Stimulated activated CD4-positive, alpha-beta T cell treated with anti-CD3 and anti-CD28 coated beads, TNF-alpha, amount 100 ng/mL, for 4 hours (primary cell): ENCODE results near the gene METTL14.

ENCODE experiments used
- DNase-seq, 3 experiments: peaks; one replicate each; pipeline ENCODE4 v3.0.0-alpha.2; 2020; ENCODE audit warnings: low read depth in 3 of 3

METTL14 gene

DNA sequence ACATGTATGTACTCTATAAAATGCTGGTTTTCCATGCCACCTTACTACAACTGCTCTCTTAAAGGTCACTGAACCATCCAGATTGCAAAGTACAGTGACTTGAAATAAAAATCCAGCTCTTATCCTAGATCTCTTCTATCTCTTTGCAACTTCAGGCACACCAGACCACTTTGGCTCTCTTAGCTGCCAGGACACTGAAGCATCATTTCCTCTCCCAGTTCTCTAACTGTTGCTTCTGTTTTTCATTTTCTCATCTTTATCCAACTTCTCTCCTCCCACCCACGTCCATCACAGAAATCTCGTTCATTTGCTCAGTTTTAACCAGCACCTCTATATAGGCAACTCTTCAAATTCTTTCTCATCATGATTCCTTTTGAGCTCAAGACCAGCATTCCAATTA lies 74.3 kb downstream of the METTL14 start:
- no peak for DNase-seq

DNA sequence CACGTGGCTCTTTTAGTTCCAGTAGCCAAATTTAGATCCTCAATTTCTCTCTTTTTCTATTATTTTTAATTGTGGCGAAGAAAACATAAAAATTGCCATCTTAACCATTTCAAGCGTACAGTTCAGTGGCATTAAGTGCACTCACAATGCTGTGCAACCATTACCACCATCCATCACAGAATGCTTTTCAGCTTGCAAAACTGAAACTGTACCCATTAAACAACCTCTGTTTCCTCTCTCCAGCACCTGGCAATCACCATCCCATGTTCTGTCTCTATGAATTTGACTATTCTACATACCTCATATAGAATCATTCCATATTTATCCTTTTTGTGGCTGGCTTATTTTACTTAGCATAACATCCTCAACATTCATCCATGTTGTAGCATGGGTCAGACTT lies 74.9 kb downstream of the METTL14 start:
- DNase-seq = no peak

DNA sequence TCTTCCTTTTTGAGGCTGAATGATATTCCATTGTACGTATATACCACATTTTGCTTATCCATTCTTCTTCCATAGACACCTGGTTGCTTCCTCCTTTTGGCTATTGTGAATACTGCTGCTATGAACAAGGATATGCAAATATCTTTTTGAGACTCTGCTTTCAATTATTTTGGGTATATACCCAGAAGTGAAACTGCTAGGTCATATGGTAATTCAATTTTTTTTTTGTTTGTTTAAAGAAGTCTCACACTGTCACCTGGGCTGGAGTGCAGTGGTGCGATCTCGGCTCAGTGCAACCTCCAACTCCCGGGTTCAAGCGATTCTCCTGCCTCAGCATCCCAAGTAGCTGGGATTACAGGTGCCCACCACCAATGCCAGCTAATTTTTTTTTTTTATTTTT lies 75.3 kb downstream of the METTL14 start:
- no peak for DNase-seq

DNA sequence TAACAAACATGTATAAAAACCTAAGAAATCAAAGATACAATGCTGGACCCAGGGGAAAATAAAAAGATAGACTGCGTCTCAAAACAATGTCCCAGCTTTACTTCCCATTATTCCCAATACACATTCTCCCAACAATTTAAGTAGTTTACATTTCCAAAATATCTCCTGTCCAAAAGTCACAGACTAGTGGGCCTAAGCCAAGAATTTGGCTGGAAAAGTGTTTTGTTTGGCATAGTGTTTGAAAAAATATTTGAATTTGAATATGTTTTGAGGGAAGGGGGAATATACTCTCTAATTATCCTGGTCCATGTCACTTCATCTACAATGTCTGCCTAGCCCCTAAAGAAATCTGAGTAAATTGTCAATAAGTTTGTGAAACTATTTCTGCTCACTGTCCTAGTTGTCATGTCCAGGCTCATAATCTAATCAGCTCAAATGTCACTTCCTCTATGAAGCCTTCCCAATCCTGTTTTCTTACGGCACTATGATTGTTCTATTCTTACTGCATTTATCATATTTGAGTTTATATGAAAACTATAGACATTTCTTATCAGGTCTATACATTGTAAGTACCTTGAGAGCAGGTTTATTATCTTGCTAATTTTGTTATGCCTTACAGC lies 76.3 kb downstream of the METTL14 start:
- DNase-seq = no peak

DNA sequence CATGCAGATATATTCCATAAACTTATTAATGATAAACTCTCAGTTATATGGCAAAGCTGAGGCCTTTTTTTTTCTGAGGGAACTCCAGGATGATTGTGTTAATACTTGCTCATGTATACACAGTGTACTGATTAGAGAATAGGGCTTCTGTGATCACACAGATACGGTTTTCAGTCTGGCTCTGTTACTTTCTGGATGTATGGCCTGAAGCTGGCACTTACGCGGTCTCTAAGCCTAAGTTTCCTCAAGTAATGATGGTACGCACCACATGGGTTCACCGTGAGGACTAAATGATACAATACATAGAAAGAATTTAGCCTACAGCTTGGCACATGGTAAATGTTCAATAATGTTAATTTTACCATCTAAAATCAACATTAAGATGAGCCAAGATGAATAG lies 77.0 kb downstream of the METTL14 start:
- DNase-seq = no peak

DNA sequence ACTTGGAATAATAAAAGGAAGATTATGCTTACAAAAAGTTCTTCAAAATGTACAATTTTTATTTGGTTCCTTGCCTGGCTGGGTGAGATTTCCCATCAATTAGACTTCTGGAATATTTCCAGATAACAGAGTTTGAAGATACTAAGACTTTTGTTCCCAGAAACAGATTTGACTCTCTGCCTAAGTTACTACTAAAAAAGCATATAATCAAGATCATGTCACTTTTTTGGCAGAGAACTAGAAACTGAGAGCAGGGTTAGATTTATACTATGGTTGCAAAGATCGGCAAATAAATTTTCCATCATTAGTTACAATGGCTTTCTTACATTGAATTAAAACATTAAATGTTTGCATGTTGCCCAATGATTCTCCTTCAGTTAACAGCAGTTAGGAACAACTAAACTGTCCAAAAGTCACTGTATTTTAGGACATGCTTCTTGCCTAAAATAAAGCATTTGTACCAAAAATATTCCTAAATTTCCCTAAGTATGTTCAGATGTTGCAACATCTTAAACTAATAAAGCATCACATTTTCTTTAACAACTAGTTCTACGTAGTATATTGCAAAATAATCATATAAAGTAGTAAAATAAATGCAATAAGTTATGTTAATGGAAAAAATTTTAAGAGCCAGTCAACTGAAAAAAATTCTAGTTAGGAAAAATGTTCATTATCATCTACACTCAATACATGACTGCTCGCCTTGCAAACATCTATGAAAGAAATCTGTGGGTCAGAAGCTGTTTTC lies 77.7 kb downstream of the METTL14 start:
- DNase-seq = no peak
